ENCODE results near the gene SBF1. TPM values are rescaled to one million over a fixed set of nuclear protein-coding genes. Genes with fewer than 3 reads are reported as not detected.

SBF1 gene
- total and polyA plus RNA-seq, 7 donors: 42.1 to 98.0 (median 75.3) TPM

- H3K36me3 ChIP-seq (ENCODE audit: insufficient read depth in 1 of 2, low read depth in 1 of 2): no peaks in the 10 kb centered on the region
- intact Hi-C loops (cut with DNase I): no loop called here
- 60 to 74% (median 64%) methylated on average over 11 of the region's 11 CpGs for WGBS, 3 donors
- H3K4me3 ChIP-seq: no peak overlapping the region
- H3K27ac ChIP-seq: no peak overlapping the region
- no peak for TF ChIP-seq CTCF (IDR thresholded peaks at IDR 0.05)
- H3K27me3 ChIP-seq (ENCODE audit: insufficient read depth in 3 of 3, low read length in 2 of 3): peaks cover 0 to 54% (median 25%) of the 10 kb centered on the region in 3 donors
- peaks cover 4% of the 10 kb centered on the region for H3K4me1 ChIP-seq
- DNase-seq (no peak), ATAC-seq (no peak)
- H3K9me3 ChIP-seq: no peaks in the 10 kb centered on the region
Measured at GRCh38 chr22:50479721-50480120, 4.9 kb upstream of the SBF1 start.

DNA sequence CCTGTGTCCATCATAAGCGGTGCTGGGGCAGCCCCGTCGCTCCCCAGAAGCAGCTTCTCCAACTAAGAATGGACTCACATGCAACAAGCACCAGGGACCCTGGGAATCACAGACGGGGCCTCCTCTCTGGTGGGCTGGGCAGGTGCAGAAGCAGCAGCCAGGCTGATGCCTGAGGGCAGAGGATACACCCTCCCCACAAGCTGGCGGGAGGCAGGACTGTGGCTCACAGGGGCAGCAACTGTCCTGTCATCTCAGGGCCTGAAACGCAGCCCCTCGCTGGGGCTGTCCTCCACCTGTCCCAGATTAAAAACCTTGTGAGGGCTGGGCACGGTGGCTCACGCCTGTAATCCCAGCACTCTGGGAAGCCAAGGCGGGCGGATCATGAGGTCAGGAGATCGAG, 3.1 kb upstream of the SBF1 start:
- Histone ChIP-seq H3K27me3 (ENCODE audit: insufficient read depth in 3 of 3, low read length in 2 of 3) (peaks cover 0 to 39% (median 22%) of the 10 kb centered on the region in 3 donors), H3K27ac (no peak overlapping the region), H3K4me1 (peaks cover 14% of the 10 kb centered on the region), H3K9me3 (no peaks in the 10 kb centered on the region), H3K36me3 (ENCODE audit: insufficient read depth in 1 of 2, low read depth in 1 of 2) (no peaks in the 10 kb centered on the region), H3K4me3 (no peak overlapping the region)
- DNase-seq (no peak), ATAC-seq (no peak)
- WGBS, 3 donors: 73 to 82% (median 78%) methylated on average over 12 of the region's 12 CpGs
- intact Hi-C loops (cut with DNase I): no loop called here
- no peak for TF ChIP-seq CTCF (IDR thresholded peaks at IDR 0.05)

DNA sequence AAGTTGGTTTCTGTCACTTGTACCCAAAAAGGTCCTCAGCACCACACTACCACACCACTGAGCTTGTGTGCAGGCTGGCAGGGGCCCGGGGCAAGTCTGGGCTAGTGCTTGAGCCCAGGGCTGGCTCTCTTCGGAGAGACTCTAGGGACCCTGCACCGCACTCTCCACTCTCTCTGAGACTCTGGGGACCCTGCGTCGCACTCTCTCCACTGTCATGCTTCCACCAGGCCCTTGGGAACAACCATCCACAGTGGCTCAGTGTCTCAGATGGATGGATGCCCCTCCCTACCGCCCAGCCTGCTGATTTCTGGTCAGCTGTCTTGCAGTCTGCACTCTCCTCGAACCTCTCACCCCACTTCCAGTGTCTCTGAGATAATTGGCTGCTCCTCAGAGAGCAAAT, 2.0 kb upstream of the SBF1 start:
- peaks cover 24% of the 10 kb centered on the region for H3K4me1 ChIP-seq
- DNase-seq: no peak
- H3K27me3 ChIP-seq (ENCODE audit: insufficient read depth in 3 of 3, low read length in 2 of 3): peaks cover 0 to 28% (median 17%) of the 10 kb centered on the region in 3 donors
- intact Hi-C loops (cut with DNase I): no loop called here
- no peak overlapping the region for H3K27ac ChIP-seq
- H3K4me3 ChIP-seq: no peak overlapping the region
- H3K36me3 ChIP-seq (ENCODE audit: insufficient read depth in 1 of 2, low read depth in 1 of 2): no peaks in the 10 kb centered on the region
- WGBS, 3 donors: 72 to 76% (median 75%) methylated on average over 7 of the region's 7 CpGs
- no peaks in the 10 kb centered on the region for H3K9me3 ChIP-seq
- ATAC-seq: no peak
- TF ChIP-seq CTCF (IDR thresholded peaks at IDR 0.05): no peak

DNA sequence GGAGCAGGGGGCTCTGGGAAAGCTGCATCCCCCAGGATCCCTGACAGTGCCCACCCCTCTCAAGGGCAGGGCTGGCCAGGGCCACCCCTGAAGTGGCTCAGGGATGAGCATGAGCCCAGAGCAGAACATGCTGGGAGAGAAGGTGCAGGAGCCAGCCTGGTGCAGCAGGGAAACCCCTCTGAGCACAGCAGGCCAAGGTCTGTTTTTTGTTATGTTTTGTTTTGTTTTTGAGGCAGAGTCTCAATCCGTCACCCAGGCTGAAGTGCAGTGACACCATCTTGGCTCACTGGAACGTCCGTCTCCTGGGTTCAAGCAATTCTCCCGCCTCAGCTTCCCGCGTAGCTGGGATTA, 792 bp upstream of the SBF1 start:
- DNase-seq: no peak
- H3K9me3 ChIP-seq: no peaks in the 10 kb centered on the region
- H3K4me1 ChIP-seq: peaks cover 33% of the 10 kb centered on the region
- ATAC-seq: peak in 2 of 4 donors; percentile 2 to 16
- no peaks in the 10 kb centered on the region for H3K36me3 ChIP-seq (ENCODE audit: insufficient read depth in 1 of 2, low read depth in 1 of 2)
- WGBS, 3 donors: 92 to 98% (median 95%) methylated on average over 6 of the region's 6 CpGs
- H3K4me3 ChIP-seq: peak overlapping the region; percentile 88
- intact Hi-C loops (cut with DNase I): no loop called here
- no peak overlapping the region for H3K27ac ChIP-seq
- TF ChIP-seq CTCF (IDR thresholded peaks at IDR 0.05): no peak
- peaks cover 0 to 16% (median 7%) of the 10 kb centered on the region in 3 donors for H3K27me3 ChIP-seq (ENCODE audit: insufficient read depth in 3 of 3, low read length in 2 of 3)
